ENCODE results near the gene MTHFD2.

- no peak for TF ChIP-seq POLR2AphosphoS5 (IDR thresholded peaks at IDR 0.05; ENCODE audit: borderline replicate concordance, low read depth, low read length)
- no peak for TF ChIP-seq EZH2 (IDR thresholded peaks at IDR 0.05)
Measured at GRCh38 chr2:74260495-74260894, 62.1 kb downstream of the MTHFD2 start.

Measured in SK-N-MC (cell line).